Keratinocyte (primary cell): ENCODE data around the gene NAALADL2. TPM values are rescaled to one million over a fixed set of nuclear protein-coding genes. Genes with fewer than 3 reads are reported as not detected.

Experiments
- DNase-seq: peaks from one replicate; pipeline ENCODE4 v3.0.0-alpha.2; 2011; ENCODE audit warnings: low read depth, missing footprints, low spot score
- FAIRE-seq: peaks from 2 replicates; lab custom pipeline; 2011; peaks lifted over from hg19 to GRCh38; lab: Jason Lieb, UNC
- H2AFZ ChIP-seq: 2 replicates; pipeline ENCODE4 v1.6.0; 2012; ENCODE audit warnings: low read length, control low read depth, inconsistent platforms; ENCODE audit not compliant: control insufficient read depth
- H3K27ac ChIP-seq: 2 replicates; pipeline ENCODE4 v1.5.1; 2011; ENCODE audit warnings: low read length; ENCODE audit not compliant: control insufficient read depth, insufficient read depth
- H3K27me3 ChIP-seq: 3 replicates; pipeline ENCODE4 v1.6.0; 2011; ENCODE audit warnings: low read length; ENCODE audit not compliant: control insufficient read depth, insufficient read depth; ENCODE audit errors: extremely low read depth
- H3K36me3 ChIP-seq, 2 experiments: 2 replicates in 1 of 2; 3 replicates in 1 of 2; pipeline ENCODE4 v1.5.1; 2011; ENCODE audit warnings: low read length in 2 of 2, mild to moderate bottlenecking in 1 of 2; ENCODE audit not compliant: control insufficient read depth in 2 of 2, insufficient read depth in 2 of 2; ENCODE audit errors: extremely low read depth in 1 of 2
- H3K4me1 ChIP-seq: 3 replicates; pipeline ENCODE4 v1.5.1; 2011; ENCODE audit warnings: low read length; ENCODE audit not compliant: control insufficient read depth, insufficient read depth; ENCODE audit errors: extremely low read depth
- H3K4me2 ChIP-seq: 3 replicates; pipeline ENCODE4 v1.6.0; 2011; ENCODE audit warnings: low read depth, low read length; ENCODE audit not compliant: control insufficient read depth, insufficient read depth; ENCODE audit errors: extremely low read depth
- H3K4me3 ChIP-seq, 3 experiments: fragments of 200-600 bp in 1 of 3; sonication (generic) in 1 of 3; 2 replicates in 2 of 3; 3 replicates in 1 of 3; pipeline ENCODE4 v1.5.1; 2011 to 2016; ENCODE audit warnings: low read length in 3 of 3, mild to moderate bottlenecking in 3 of 3, control low read depth in 2 of 3, inconsistent platforms in 1 of 3, low read depth in 1 of 3, mixed read lengths in 1 of 3, mixed run types in 1 of 3, moderate library complexity in 1 of 3; ENCODE audit not compliant: control insufficient read depth in 2 of 3, insufficient read depth in 2 of 3; ENCODE audit errors: extremely low read depth in 1 of 3
- H3K79me2 ChIP-seq: 2 replicates; pipeline ENCODE4 v1.6.0; 2012; ENCODE audit warnings: low read length; ENCODE audit not compliant: control insufficient read depth, insufficient read depth
- H3K9ac ChIP-seq: 3 replicates; pipeline ENCODE4 v1.6.0; 2011; ENCODE audit warnings: low read length; ENCODE audit not compliant: control insufficient read depth, insufficient read depth; ENCODE audit errors: extremely low read depth
- H3K9me1 ChIP-seq: 3 replicates; pipeline ENCODE4 v1.6.0; 2011; ENCODE audit warnings: low read length; ENCODE audit not compliant: control insufficient read depth, insufficient read depth; ENCODE audit errors: extremely low read depth
- H3K9me3 ChIP-seq: 2 replicates; pipeline ENCODE4 v1.5.1; 2012; ENCODE audit warnings: low read depth, low read length; ENCODE audit not compliant: control insufficient read depth
- H4K20me1 ChIP-seq: 3 replicates; pipeline ENCODE4 v1.6.0; 2011; ENCODE audit warnings: low read length; ENCODE audit not compliant: control insufficient read depth, insufficient read depth; ENCODE audit errors: extremely low read depth
- EZH2 ChIP-seq: IDR thresholded peaks from one replicate; pipeline ENCODE4 v1.6.1; 2012; ENCODE audit warnings: inconsistent platforms, mild to moderate bottlenecking, low read length, moderate library complexity
- dilution Hi-C: fragments of 300-500 bp; cut with MboI; formaldehyde crosslinking; loops from one replicate; pipeline ENCODE4 v1.7.0; 2020; ENCODE audit warnings: low sequenced_read_pairs; ENCODE audit not compliant: extremely low pct_ligation_motif_present
- polyA plus RNA-seq, 5 experiments: library from polyadenylated mRNA; depleted of rRNA in 3 of 5; stranded (reverse) in 3 of 5; stranded (forward) in 1 of 5; unstranded in 1 of 5; fragments of >200 nt; gene quantifications; 1 replicate in 1 of 5; 2 replicates in 3 of 5; 3 replicates in 1 of 5; pipeline versions ENCODE4 v1.2.1 to v1.2.3, GENCODE V29; 2011 to 2012; ENCODE audit warnings: missing spikeins in 2 of 5, low read depth in 1 of 5, low replicate concordance in 1 of 5
- TF ChIP-seq, protein P1 (sequence below), 3 experiments: IDR thresholded peaks in 1 of 3; conservative IDR thresholded peaks in 1 of 3; optimal IDR thresholded peaks in 1 of 3; 2 replicates in 2 of 3; 3 replicates in 1 of 3; pipeline versions ENCODE3 to v1.5.1; 2011; ENCODE audit warnings: low read length in 3 of 3, mild to moderate bottlenecking in 3 of 3, moderate library complexity in 2 of 3, control low read depth in 1 of 3, inconsistent platforms in 1 of 3; ENCODE audit not compliant: insufficient read depth in 2 of 3; ENCODE audit errors: extremely low read depth in 1 of 3

Gene NAALADL2
- polyA plus RNA-seq, 1 donor (not counting 4 experiments of a cell fraction or from before 2014, with no cell fraction given): 0.75 TPM

DNA sequence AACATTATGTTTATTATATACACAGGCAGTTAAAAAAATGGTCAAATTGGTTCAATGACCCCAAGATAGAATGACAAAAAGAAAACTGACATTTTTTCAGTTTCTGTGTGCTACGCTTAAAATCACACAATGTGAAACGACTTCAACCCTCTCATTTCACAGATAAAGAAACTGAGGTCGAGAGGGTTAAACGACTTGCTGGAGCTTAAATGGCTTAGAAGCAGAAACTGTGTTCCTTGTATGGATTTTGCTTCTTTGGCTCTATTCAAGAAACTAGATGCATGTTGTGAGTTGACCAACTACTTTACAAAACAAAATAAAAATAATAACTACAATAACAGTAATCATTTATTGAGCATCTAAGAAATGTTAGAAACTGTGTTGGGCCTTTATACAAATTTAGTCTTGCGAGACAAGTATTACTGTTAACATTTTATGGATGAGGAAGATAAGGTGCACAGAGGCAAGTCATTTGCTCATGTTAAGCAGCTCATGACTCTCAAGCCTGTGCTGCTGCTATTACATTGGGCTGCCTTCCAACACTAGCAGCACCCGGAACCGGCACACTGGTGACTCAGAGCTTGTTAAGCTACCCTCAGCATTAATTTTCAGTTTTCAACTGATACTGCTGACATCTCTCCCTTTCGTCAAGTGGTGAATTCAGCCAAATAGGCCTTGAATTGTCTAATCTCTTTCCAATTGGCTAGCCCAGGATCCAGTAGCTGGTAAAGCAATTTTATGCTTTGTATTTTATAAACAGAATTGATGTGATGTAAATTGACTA lies 487.6 kb downstream of the NAALADL2 start:
- H3K4me3 ChIP-seq: no peak overlapping the region
- H3K79me2 ChIP-seq: no peaks in the 10 kb centered on the region
- FAIRE-seq: peak; percentile 97
- TF ChIP-seq, protein P1, sequence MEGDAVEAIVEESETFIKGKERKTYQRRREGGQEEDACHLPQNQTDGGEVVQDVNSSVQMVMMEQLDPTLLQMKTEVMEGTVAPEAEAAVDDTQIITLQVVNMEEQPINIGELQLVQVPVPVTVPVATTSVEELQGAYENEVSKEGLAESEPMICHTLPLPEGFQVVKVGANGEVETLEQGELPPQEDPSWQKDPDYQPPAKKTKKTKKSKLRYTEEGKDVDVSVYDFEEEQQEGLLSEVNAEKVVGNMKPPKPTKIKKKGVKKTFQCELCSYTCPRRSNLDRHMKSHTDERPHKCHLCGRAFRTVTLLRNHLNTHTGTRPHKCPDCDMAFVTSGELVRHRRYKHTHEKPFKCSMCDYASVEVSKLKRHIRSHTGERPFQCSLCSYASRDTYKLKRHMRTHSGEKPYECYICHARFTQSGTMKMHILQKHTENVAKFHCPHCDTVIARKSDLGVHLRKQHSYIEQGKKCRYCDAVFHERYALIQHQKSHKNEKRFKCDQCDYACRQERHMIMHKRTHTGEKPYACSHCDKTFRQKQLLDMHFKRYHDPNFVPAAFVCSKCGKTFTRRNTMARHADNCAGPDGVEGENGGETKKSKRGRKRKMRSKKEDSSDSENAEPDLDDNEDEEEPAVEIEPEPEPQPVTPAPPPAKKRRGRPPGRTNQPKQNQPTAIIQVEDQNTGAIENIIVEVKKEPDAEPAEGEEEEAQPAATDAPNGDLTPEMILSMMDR (optimal IDR thresholded peaks at IDR 0.05 in 1 of 3, IDR thresholded peaks at IDR 0.05 in 1 of 3, conservative IDR thresholded peaks at IDR 0.05 in 1 of 3; ENCODE audit: extremely low read depth in 1 of 3, insufficient read depth in 2 of 3, low read length in 3 of 3): no peak
- TF ChIP-seq EZH2: no peak
- H3K4me1 ChIP-seq: peaks cover 4% of the 10 kb centered on the region
- no peak for DNase-seq
- no peak overlapping the region for H2AFZ ChIP-seq
- no peak overlapping the region for H3K27ac ChIP-seq
- peak overlapping the region; percentile 1 for H3K4me2 ChIP-seq
- H3K36me3 ChIP-seq: no peaks in the 10 kb centered on the region
- H3K9me3 ChIP-seq: no peaks in the 10 kb centered on the region
- no peak overlapping the region for H3K9ac ChIP-seq
- H4K20me1 ChIP-seq: no peaks in the 10 kb centered on the region
- dilution Hi-C loops: no loop called here
- H3K27me3 ChIP-seq: no peaks in the 10 kb centered on the region
- H3K9me1 ChIP-seq: no peaks in the 10 kb centered on the region

DNA sequence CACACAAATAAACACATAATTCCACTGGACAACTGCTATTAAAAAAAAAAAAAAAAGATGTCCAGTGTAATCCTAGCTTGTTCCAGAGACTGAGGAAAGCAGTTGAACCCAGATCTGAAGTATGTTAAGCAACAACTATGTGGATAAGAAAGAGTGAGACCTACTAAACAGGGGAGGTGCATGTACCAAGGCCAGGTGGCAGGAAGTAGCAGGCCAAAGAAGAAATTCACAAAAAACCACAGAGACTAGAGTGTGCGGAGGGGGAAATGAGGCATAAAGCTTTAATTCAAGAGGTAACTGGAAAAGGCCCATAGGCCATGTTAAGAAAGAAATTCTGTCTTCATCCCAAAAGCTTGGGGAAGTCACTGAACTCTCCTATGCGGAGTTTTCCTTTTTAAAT lies 490.0 kb downstream of the NAALADL2 start:
- Histone ChIP-seq H3K4me3 (no peak overlapping the region), H3K4me2 (no peak overlapping the region), H3K36me3 (no peaks in the 10 kb centered on the region), H3K9ac (no peak overlapping the region), H3K9me3 (no peaks in the 10 kb centered on the region), H2AFZ (no peak overlapping the region), H3K79me2 (no peaks in the 10 kb centered on the region), H3K9me1 (no peaks in the 10 kb centered on the region), H3K27ac (no peak overlapping the region), H3K4me1 (peaks cover 4% of the 10 kb centered on the region), H3K27me3 (no peaks in the 10 kb centered on the region), H4K20me1 (no peaks in the 10 kb centered on the region)
- dilution Hi-C loops: no loop called here
- FAIRE-seq: no peak
- TF ChIP-seq, protein P1 (optimal IDR thresholded peaks at IDR 0.05 in 1 of 3, IDR thresholded peaks at IDR 0.05 in 1 of 3, conservative IDR thresholded peaks at IDR 0.05 in 1 of 3; ENCODE audit: extremely low read depth in 1 of 3, insufficient read depth in 2 of 3, low read length in 3 of 3): no peak
- TF ChIP-seq EZH2: no peak
- no peak for DNase-seq
